DOHH2 (cell line): ENCODE measurements around the gene RAB3B.

Source experiments
- H3F3A ChIP-seq: fragments of 200-600 bp; sonication (generic), shearing (Covaris generic); 2 replicates; pipeline ENCODE4 v1.6.0; 2016; ENCODE audit warnings: antibody characterized with exemption, mild to moderate bottlenecking; ENCODE audit not compliant: control insufficient read depth, insufficient read depth
- H3K27ac ChIP-seq: fragments of 200-600 bp; sonication (generic); 2 replicates; pipeline ENCODE4 v1.5.1; 2014; ENCODE audit warnings: low read depth, mild to moderate bottlenecking, low read length, moderate library complexity
- H3K27me3 ChIP-seq: fragments of 200-600 bp; sonication (generic); 2 replicates; pipeline ENCODE4 v1.6.1; 2014; ENCODE audit warnings: mild to moderate bottlenecking, low read length, mixed read lengths; ENCODE audit not compliant: control insufficient read depth
- H3K36me3 ChIP-seq: fragments of 200-600 bp; sonication (generic); 2 replicates; pipeline ENCODE4 v1.6.1; 2014; ENCODE audit warnings: mild to moderate bottlenecking, low read length, moderate library complexity, mixed read lengths; ENCODE audit not compliant: control insufficient read depth
- H3K4me1 ChIP-seq: fragments of 200-600 bp; sonication (generic); 2 replicates; pipeline ENCODE4 v1.6.1; 2014; ENCODE audit warnings: mild to moderate bottlenecking, low read length, mixed read lengths; ENCODE audit not compliant: control insufficient read depth
- H3K4me2 ChIP-seq: fragments of 200-600 bp; sonication (generic); 2 replicates; pipeline ENCODE4 v1.6.0; 2014; ENCODE audit warnings: mild to moderate bottlenecking, low read length, moderate library complexity
- H3K4me3 ChIP-seq: fragments of 200-600 bp; sonication (generic); 2 replicates; pipeline ENCODE4 v1.5.1; 2014; ENCODE audit warnings: mild to moderate bottlenecking, low read length, mixed read lengths
- H3K79me2 ChIP-seq: fragments of 200-600 bp; sonication (generic); 2 replicates; pipeline ENCODE4 v1.6.1; 2014; ENCODE audit warnings: mild to moderate bottlenecking, low read length, mixed read lengths; ENCODE audit not compliant: control insufficient read depth
- H3K9me2 ChIP-seq: fragments of 200-600 bp; sonication (generic); replicated peaks from 2 replicates; pipeline ENCODE4 v1.6.1; 2014; ENCODE audit warnings: mild to moderate bottlenecking, low read length, mixed read lengths; ENCODE audit not compliant: control insufficient read depth
- H3K9me3 ChIP-seq: fragments of 200-600 bp; sonication (generic); 2 replicates; pipeline ENCODE4 v1.6.1; 2014; ENCODE audit warnings: antibody characterized with exemption, low read length, mixed read lengths; ENCODE audit not compliant: control insufficient read depth, insufficient read depth
- H4K20me1 ChIP-seq: fragments of 200-600 bp; sonication (generic); 2 replicates; pipeline ENCODE4 v1.6.0; 2014; ENCODE audit warnings: low read depth, mild to moderate bottlenecking, antibody characterized with exemption, low read length, moderate library complexity; ENCODE audit not compliant: control insufficient read depth, insufficient read depth
- CTCF ChIP-seq: fragments of 200-600 bp; sonication (generic); IDR thresholded peaks from one replicate; pipeline ENCODE4 v1.5.1; 2014; ENCODE audit warnings: antibody characterized with exemption, mild to moderate bottlenecking, low read depth, low read length; ENCODE audit not compliant: poor library complexity, severe bottlenecking
- EZH2phosphoT487 ChIP-seq: fragments of 200-600 bp; sonication (generic); IDR thresholded peaks from 2 replicates; pipeline ENCODE4 v1.6.1; 2017; ENCODE audit warnings: borderline replicate concordance, mild to moderate bottlenecking, antibody characterized with exemption, low read length, moderate library complexity, mixed read lengths

The RAB3B gene

DNA sequence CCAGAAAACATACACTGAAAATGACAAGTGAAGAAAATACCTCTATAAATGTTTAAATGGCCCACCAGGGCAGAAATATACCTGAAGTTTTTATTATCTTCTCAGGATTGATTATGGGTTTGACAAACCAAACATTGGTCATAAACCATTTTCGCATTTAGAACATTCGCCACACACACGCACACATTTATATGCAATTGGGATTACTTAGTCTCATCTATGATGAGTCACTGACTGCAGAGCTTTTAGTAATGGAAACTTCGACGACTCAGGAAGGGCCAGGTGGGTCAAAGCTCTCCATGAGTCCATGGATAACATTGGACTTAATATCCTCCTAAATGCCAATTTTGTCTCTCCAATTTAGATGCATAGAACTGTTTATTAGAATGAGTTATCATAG, 128.8 kb downstream of the RAB3B start:
- no peaks in the 10 kb centered on the region for H3K9me3 ChIP-seq
- peaks cover 12% of the 10 kb centered on the region for H4K20me1 ChIP-seq
- H3K4me2 ChIP-seq = no peak overlapping the region
- H3K79me2 ChIP-seq = peaks cover 86% of the 10 kb centered on the region
- peaks cover 16% of the 10 kb centered on the region for H3K4me1 ChIP-seq
- no peaks in the 10 kb centered on the region; the same call in none of the 2 replicates for H3F3A ChIP-seq
- no peaks in the 10 kb centered on the region for H3K9me2 ChIP-seq
- TF ChIP-seq EZH2phosphoT487 = no peak
- H3K27ac ChIP-seq = no peak overlapping the region
- peaks cover 12% of the 10 kb centered on the region for H3K36me3 ChIP-seq
- no peaks in the 10 kb centered on the region for H3K27me3 ChIP-seq
- no peak overlapping the region for H3K4me3 ChIP-seq

- no peaks in the 10 kb centered on the region for H3K27me3 ChIP-seq
- H3K79me2 ChIP-seq = peaks cover 76% of the 10 kb centered on the region
- no peak overlapping the region for H3K4me2 ChIP-seq
- H3F3A ChIP-seq = no peaks in the 10 kb centered on the region; the same call in 1 of the 2 replicates
- H3K36me3 ChIP-seq = peaks cover 16% of the 10 kb centered on the region
- no peak overlapping the region for H3K27ac ChIP-seq
- no peak for TF ChIP-seq CTCF
- no peak for TF ChIP-seq EZH2phosphoT487
- H4K20me1 ChIP-seq = peaks cover 12% of the 10 kb centered on the region
- H3K4me1 ChIP-seq = peaks cover 16% of the 10 kb centered on the region
- H3K9me3 ChIP-seq = no peaks in the 10 kb centered on the region
- H3K4me3 ChIP-seq = no peak overlapping the region
- H3K9me2 ChIP-seq = no peaks in the 10 kb centered on the region
These were observed 130.8 kb downstream of the RAB3B start for GRCh38 chr1:51859735-51860134.

GRCh38 chr1:51859333-51859732, 131.2 kb downstream of the RAB3B start:
- TF ChIP-seq EZH2phosphoT487 (no peak), CTCF (no peak)
- Histone ChIP-seq H3K79me2 (peaks cover 72% of the 10 kb centered on the region), H3K4me2 (no peak overlapping the region)

DNA sequence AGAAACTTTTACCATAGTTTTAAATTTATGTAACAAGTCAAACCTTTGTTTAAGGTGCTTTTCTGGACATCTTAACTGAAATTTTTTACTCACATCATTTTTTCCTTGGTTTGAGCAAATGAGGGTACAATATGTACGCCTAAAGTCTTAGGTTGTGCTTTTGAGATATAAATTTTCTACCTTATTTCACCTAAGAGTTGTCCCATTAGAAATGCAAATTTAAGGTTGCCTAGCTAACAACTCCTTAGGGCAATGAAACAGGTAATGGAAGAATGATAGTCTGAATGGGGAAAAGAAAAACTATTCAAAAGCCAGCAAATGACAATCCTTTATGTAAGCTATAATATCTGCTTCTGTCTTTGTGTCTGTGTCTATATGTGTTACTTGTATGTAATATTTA, 131.6 kb downstream of the RAB3B start:
- Histone ChIP-seq H3K79me2 (peaks cover 68% of the 10 kb centered on the region), H3K4me1 (peaks cover 11% of the 10 kb centered on the region), H3F3A (no peaks in the 10 kb centered on the region), H3K27ac (no peak overlapping the region), H3K9me3 (no peaks in the 10 kb centered on the region), H4K20me1 (peaks cover 12% of the 10 kb centered on the region), H3K27me3 (no peaks in the 10 kb centered on the region), H3K4me2 (no peak overlapping the region), H3K36me3 (peaks cover 16% of the 10 kb centered on the region), H3K9me2 (no peaks in the 10 kb centered on the region), H3K4me3 (no peak overlapping the region)
- TF ChIP-seq CTCF = no peak
- no peak for TF ChIP-seq EZH2phosphoT487

More at GRCh38 chr1:51859333-51859732, 131.2 kb downstream of the RAB3B start:
- no peaks in the 10 kb centered on the region; the same call in 1 of the 2 replicates for H3F3A ChIP-seq
- peaks cover 12% of the 10 kb centered on the region for H4K20me1 ChIP-seq
- H3K27me3 ChIP-seq = no peaks in the 10 kb centered on the region
- H3K27ac ChIP-seq = no peak overlapping the region
- H3K4me3 ChIP-seq = no peak overlapping the region
- no peaks in the 10 kb centered on the region for H3K9me2 ChIP-seq
- no peaks in the 10 kb centered on the region for H3K9me3 ChIP-seq
- peaks cover 16% of the 10 kb centered on the region for H3K4me1 ChIP-seq
- peaks cover 16% of the 10 kb centered on the region for H3K36me3 ChIP-seq
